Upper lobe of left lung (tissue), 4 donors: ENCODE measurements around the gene CR1L.

ENCODE experiments used
- CTCF ChIP-seq, 6 experiments: fragments of 450-650 bp in 4 of 6; fragments of 200-600 bp in 2 of 6; sonication (generic) in 2 of 6; IDR thresholded peaks; one replicate each; pipeline ENCODE4 v1.5.1; 2016 to 2019; ENCODE audit warnings: antibody characterized with exemption in 6 of 6
- POLR2A ChIP-seq, 4 donors: fragments of 450-650 bp; IDR thresholded peaks; one replicate each; pipeline ENCODE4 v1.5.1; 2016 to 2017; ENCODE audit warnings: antibody characterized with exemption in 4 of 4, mild to moderate bottlenecking in 2 of 4
- POLR2AphosphoS5 ChIP-seq, 2 donors: sonication (generic); formaldehyde crosslinking; IDR thresholded peaks; one replicate each; pipeline ENCODE4 v1.5.1; 2017; ENCODE audit warnings: antibody characterized with exemption in 2 of 2

- no peak for TF ChIP-seq POLR2A (IDR thresholded peaks at IDR 0.05)
- no peak for TF ChIP-seq CTCF (IDR thresholded peaks at IDR 0.05)
- no peak for TF ChIP-seq POLR2AphosphoS5 (IDR thresholded peaks at IDR 0.05)
Measured at GRCh38 chr1:207605444-207606361, 39.2 kb upstream of the CR1L start.
